HepG2 (cell line): ENCODE measurements around the gene PBX4. TPM values are rescaled to one million over a fixed set of nuclear protein-coding genes. Genes with fewer than 3 reads are reported as not detected.

Experiments
- DNMT3B ChIP-seq: conservative IDR thresholded peaks from 2 replicates; pipeline ENCODE4 v1.6.1; 2016; ENCODE audit warnings: missing biosample characterization, control low read depth
- FOXO1 ChIP-seq: sonication (generic); formaldehyde crosslinking; IDR thresholded peaks from 2 replicates; pipeline ENCODE4 v1.4.0; 2020; ENCODE audit warnings: missing genetic modification reagents
- JDP2 ChIP-seq: sonication (generic); formaldehyde crosslinking; IDR thresholded peaks from 2 replicates; pipeline ENCODE4 v1.8.1; 2022; ENCODE audit warnings: missing genetic modification reagents, borderline replicate concordance
- NR2C2 ChIP-seq: sonication (generic); formaldehyde crosslinking; IDR thresholded peaks from 2 replicates; pipeline ENCODE4 v1.4.0; 2020; ENCODE audit warnings: missing genetic modification reagents, mild to moderate bottlenecking, moderate library complexity, borderline replicate concordance
- NR2F2 ChIP-seq: IDR thresholded peaks from 2 replicates; pipeline ENCODE4 v1.6.1; 2012; ENCODE audit warnings: low read depth, inconsistent platforms, borderline replicate concordance
- RAD51 ChIP-seq: fragments of 450-650 bp; IDR thresholded peaks from 2 replicates; pipeline ENCODE4 v1.6.1; 2016; ENCODE audit warnings: borderline replicate concordance
- SAP130 ChIP-seq: IDR thresholded peaks from 2 replicates; pipeline ENCODE4 v1.6.1; 2016; ENCODE audit warnings: low read depth
- WIZ ChIP-seq: sonication (generic); formaldehyde crosslinking; IDR thresholded peaks from 2 replicates; pipeline ENCODE4 v1.5.1; 2020; ENCODE audit warnings: mild to moderate bottlenecking, missing genetic modification reagents
- ZFP36L2 ChIP-seq: sonication (generic); formaldehyde crosslinking; IDR thresholded peaks from 2 replicates; pipeline ENCODE4 v1.4.0; 2020; ENCODE audit warnings: missing genetic modification reagents
- ZFX ChIP-seq: sonication (generic); formaldehyde crosslinking; IDR thresholded peaks from 2 replicates; pipeline ENCODE4 v1.4.0; 2020; ENCODE audit warnings: mild to moderate bottlenecking, low read depth, missing genetic modification reagents, moderate library complexity
- ZNF20 ChIP-seq: sonication (generic); formaldehyde crosslinking; IDR thresholded peaks from 2 replicates; pipeline ENCODE4 v1.4.0; 2020; ENCODE audit warnings: mild to moderate bottlenecking, moderate library complexity, missing genetic modification reagents
- ZNF205 ChIP-seq: IDR thresholded peaks from 2 replicates; pipeline ENCODE4 v1.6.1; 2018; ENCODE audit warnings: missing biosample characterization, missing genetic modification reagents
- ZNF788 ChIP-seq: sonication (generic); formaldehyde crosslinking; IDR thresholded peaks from 2 replicates; pipeline ENCODE4 v1.5.0; 2020; ENCODE audit warnings: mild to moderate bottlenecking, missing genetic modification reagents, borderline replicate concordance
- polyA plus RNA-seq, 8 experiments: library from polyadenylated mRNA; depleted of rRNA in 3 of 8; stranded (reverse) in 7 of 8; unstranded in 1 of 8; fragments of >200 nt; fragmentation: Illumina TruSeq in 4 of 8; extraction: Trizol in 4 of 8; gene quantifications; 2 replicates each; pipeline versions ENCODE4 v1.2.1 to v1.2.3, GENCODE V29; 2011 to 2016; ENCODE audit warnings: low read depth in 4 of 8, missing spikeins in 1 of 8, mixed read lengths in 1 of 8; ENCODE audit not compliant: insufficient read depth in 1 of 8
- total RNA-seq, 5 experiments: library from RNA; depleted of rRNA; stranded (reverse); fragments of >200 nt; fragmentation: Illumina TruSeq; extraction: Trizol; gene quantifications; 2 replicates each; pipeline ENCODE4 v1.2.3, GENCODE V29; 2016; ENCODE audit warnings: low read depth in 1 of 5
- TF ChIP-seq, protein P1 (sequence below): sonication (generic); formaldehyde crosslinking; IDR thresholded peaks from 2 replicates; pipeline ENCODE4 v1.5.0; 2020; ENCODE audit warnings: mild to moderate bottlenecking, missing genetic modification reagents
- TF ChIP-seq, protein P2 (sequence below): sonication (generic); formaldehyde crosslinking; IDR thresholded peaks from 2 replicates; pipeline ENCODE4 v1.5.0; 2020; ENCODE audit warnings: missing genetic modification reagents
- TF ChIP-seq, protein P3 (sequence below): sonication (generic); formaldehyde crosslinking; IDR thresholded peaks from 2 replicates; pipeline ENCODE4 v1.5.0; 2020; ENCODE audit warnings: mild to moderate bottlenecking, missing genetic modification reagents, moderate library complexity
- TF ChIP-seq, protein P4 (sequence below): sonication (generic); formaldehyde crosslinking; IDR thresholded peaks from 2 replicates; pipeline ENCODE4 v1.4.0; 2020; ENCODE audit warnings: low read depth, missing genetic modification reagents
- TF ChIP-seq, protein P5 (sequence below): sonication (generic); formaldehyde crosslinking; IDR thresholded peaks from 2 replicates; pipeline ENCODE4 v1.5.0; 2020; ENCODE audit warnings: mild to moderate bottlenecking, missing genetic modification reagents

Gene PBX4
- total and polyA plus RNA-seq, 2 of the 13 experiments (the other 11 are each of a cell fraction or from before 2014, with no cell fraction given): not detected

DNA sequence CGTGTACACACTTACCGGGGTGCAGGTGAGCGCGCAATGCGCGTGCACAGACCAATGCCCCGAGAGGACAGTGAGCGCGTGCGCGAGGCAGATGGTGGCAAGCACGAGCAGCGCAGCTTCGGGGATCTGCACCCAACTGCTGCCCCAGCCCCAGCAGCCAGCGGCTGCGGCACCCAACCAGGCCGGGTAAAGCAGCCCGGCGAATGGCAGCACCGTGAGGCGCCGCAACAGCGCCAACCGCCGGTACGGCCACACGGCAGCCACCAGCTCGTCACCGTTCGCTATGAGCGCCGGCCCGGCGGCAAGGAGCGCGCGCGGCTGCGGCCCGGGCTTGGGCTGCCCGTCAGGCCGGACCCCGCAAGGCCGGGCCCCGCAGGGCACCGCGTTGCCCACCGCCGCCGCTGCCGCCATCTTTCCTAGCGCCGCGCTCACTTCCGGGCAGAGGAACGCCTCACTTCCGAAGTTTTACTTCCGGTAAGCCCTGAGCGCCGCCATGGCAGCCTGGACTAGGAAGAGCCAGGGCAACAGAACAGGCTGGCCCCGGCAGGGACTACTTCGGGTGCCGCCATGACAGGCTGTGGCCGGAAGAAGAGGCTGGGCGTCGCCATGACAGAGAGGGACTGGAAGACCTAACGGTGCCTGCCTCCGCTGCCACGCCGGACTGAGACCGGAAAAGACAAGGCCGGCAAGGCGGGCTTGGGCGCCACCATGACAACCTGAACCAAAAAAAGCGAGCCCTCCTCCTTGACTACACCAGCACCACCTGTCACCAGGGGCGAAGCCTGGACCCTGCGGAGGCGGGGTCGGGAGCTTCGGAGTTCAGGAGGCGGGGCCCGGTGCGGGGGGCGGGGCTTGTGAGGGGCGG is 45.0 kb upstream of the PBX4 start, which contains the start of gene ATP13A1 (continued):
- TF ChIP-seq, protein P1, sequence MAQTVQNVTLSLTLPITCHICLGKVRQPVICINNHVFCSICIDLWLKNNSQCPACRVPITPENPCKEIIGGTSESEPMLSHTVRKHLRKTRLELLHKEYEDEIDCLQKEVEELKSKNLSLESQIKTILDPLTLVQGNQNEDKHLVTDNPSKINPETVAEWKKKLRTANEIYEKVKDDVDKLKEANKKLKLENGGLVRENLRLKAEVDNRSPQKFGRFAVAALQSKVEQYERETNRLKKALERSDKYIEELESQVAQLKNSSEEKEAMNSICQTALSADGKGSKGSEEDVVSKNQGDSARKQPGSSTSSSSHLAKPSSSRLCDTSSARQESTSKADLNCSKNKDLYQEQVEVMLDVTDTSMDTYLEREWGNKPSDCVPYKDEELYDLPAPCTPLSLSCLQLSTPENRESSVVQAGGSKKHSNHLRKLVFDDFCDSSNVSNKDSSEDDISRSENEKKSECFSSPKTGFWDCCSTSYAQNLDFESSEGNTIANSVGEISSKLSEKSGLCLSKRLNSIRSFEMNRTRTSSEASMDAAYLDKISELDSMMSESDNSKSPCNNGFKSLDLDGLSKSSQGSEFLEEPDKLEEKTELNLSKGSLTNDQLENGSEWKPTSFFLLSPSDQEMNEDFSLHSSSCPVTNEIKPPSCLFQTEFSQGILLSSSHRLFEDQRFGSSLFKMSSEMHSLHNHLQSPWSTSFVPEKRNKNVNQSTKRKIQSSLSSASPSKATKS: no peak
- TF ChIP-seq ZFX (CRISPR knock-in tag) (peak; percentile 82), WIZ (no peak), JDP2 (CRISPR knock-in tag) (no peak), ZNF20 (CRISPR knock-in tag) (no peak), NR2C2 (peak; percentile 98), SAP130 (CRISPR knock-in tag) (peak; percentile 75), RAD51 (no peak), FOXO1 (no peak), NR2F2 (no peak), ZNF205 (no peak), DNMT3B (CRISPR knock-in tag) (no peak), ZFP36L2 (CRISPR knock-in tag) (no peak), ZNF788 (CRISPR knock-in tag) (peak; percentile 65; the same call in 1 of the 2 replicates)
- TF ChIP-seq, protein P2, sequence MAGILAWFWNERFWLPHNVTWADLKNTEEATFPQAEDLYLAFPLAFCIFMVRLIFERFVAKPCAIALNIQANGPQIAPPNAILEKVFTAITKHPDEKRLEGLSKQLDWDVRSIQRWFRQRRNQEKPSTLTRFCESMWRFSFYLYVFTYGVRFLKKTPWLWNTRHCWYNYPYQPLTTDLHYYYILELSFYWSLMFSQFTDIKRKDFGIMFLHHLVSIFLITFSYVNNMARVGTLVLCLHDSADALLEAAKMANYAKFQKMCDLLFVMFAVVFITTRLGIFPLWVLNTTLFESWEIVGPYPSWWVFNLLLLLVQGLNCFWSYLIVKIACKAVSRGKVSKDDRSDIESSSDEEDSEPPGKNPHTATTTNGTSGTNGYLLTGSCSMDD (CRISPR knock-in tag): no peak
- TF ChIP-seq, protein P3, sequence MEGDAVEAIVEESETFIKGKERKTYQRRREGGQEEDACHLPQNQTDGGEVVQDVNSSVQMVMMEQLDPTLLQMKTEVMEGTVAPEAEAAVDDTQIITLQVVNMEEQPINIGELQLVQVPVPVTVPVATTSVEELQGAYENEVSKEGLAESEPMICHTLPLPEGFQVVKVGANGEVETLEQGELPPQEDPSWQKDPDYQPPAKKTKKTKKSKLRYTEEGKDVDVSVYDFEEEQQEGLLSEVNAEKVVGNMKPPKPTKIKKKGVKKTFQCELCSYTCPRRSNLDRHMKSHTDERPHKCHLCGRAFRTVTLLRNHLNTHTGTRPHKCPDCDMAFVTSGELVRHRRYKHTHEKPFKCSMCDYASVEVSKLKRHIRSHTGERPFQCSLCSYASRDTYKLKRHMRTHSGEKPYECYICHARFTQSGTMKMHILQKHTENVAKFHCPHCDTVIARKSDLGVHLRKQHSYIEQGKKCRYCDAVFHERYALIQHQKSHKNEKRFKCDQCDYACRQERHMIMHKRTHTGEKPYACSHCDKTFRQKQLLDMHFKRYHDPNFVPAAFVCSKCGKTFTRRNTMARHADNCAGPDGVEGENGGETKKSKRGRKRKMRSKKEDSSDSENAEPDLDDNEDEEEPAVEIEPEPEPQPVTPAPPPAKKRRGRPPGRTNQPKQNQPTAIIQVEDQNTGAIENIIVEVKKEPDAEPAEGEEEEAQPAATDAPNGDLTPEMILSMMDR (CRISPR knock-in tag): 0 out of 2 replicates have a peak, but pooled peaks have one; percentile 13
- TF ChIP-seq, protein P4, sequence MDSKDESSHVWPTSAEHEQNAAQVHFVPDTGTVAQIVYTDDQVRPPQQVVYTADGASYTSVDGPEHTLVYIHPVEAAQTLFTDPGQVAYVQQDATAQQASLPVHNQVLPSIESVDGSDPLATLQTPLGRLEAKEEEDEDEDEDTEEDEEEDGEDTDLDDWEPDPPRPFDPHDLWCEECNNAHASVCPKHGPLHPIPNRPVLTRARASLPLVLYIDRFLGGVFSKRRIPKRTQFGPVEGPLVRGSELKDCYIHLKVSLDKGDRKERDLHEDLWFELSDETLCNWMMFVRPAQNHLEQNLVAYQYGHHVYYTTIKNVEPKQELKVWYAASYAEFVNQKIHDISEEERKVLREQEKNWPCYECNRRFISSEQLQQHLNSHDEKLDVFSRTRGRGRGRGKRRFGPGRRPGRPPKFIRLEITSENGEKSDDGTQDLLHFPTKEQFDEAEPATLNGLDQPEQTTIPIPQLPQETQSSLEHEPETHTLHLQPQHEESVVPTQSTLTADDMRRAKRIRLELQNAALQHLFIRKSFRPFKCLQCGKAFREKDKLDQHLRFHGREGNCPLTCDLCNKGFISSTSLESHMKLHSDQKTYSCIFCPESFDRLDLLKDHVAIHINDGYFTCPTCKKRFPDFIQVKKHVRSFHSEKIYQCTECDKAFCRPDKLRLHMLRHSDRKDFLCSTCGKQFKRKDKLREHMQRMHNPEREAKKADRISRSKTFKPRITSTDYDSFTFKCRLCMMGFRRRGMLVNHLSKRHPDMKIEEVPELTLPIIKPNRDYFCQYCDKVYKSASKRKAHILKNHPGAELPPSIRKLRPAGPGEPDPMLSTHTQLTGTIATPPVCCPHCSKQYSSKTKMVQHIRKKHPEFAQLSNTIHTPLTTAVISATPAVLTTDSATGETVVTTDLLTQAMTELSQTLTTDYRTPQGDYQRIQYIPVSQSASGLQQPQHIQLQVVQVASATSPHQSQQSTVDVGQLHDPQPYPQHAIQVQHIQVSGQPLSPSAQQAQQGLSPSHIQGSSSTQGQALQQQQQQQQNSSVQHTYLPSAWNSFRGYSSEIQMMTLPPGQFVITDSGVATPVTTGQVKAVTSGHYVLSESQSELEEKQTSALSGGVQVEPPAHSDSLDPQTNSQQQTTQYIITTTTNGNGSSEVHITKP (CRISPR knock-in tag): no peak; the same call in 1 of the 2 replicates
- TF ChIP-seq, protein P5, sequence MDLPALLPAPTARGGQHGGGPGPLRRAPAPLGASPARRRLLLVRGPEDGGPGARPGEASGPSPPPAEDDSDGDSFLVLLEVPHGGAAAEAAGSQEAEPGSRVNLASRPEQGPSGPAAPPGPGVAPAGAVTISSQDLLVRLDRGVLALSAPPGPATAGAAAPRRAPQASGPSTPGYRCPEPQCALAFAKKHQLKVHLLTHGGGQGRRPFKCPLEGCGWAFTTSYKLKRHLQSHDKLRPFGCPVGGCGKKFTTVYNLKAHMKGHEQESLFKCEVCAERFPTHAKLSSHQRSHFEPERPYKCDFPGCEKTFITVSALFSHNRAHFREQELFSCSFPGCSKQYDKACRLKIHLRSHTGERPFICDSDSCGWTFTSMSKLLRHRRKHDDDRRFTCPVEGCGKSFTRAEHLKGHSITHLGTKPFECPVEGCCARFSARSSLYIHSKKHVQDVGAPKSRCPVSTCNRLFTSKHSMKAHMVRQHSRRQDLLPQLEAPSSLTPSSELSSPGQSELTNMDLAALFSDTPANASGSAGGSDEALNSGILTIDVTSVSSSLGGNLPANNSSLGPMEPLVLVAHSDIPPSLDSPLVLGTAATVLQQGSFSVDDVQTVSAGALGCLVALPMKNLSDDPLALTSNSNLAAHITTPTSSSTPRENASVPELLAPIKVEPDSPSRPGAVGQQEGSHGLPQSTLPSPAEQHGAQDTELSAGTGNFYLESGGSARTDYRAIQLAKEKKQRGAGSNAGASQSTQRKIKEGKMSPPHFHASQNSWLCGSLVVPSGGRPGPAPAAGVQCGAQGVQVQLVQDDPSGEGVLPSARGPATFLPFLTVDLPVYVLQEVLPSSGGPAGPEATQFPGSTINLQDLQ (CRISPR knock-in tag): no peak
